Stimulated activated naive CD4-positive, alpha-beta T cell treated with Interleukin-2 at 50 U/mL for 16 hours (primary cell): Measurements from ENCODE around the gene MINDY4.

ENCODE experiments used
- DNase-seq: peaks from one replicate; lab custom pipeline; 2025; lab: John Stamatoyannopoulos, UW

The MINDY4 gene

GRCh38 chr7:30879139-30880124, 108.2 kb downstream of the MINDY4 start:
- no peak for DNase-seq

- no peak for DNase-seq
These were observed 109.0 kb downstream of the MINDY4 start for GRCh38 chr7:30880125-30880720.

- no peak for DNase-seq
These were observed 109.7 kb downstream of the MINDY4 start for GRCh38 chr7:30880941-30881340.

GRCh38 chr7:30881448-30881847, 110.2 kb downstream of the MINDY4 start:
- DNase-seq = no peak

GRCh38 chr7:30884881-30885280, 113.7 kb downstream of the MINDY4 start:
- DNase-seq = no peak

GRCh38 chr7:30886608-30887011, 115.4 kb downstream of the MINDY4 start:
- DNase-seq = no peak

GRCh38 chr7:30887464-30887872, 116.3 kb downstream of the MINDY4 start:
- DNase-seq = no peak

GRCh38 chr7:30888747-30889146, 117.5 kb downstream of the MINDY4 start:
- DNase-seq = no peak

GRCh38 chr7:30890226-30890625, 119.0 kb downstream of the MINDY4 start:
- no peak for DNase-seq

GRCh38 chr7:30893357-30893756, 122.1 kb downstream of the MINDY4 start:
- no peak for DNase-seq

GRCh38 chr7:30894009-30894408, 122.8 kb downstream of the MINDY4 start:
- DNase-seq = no peak

- DNase-seq = no peak
These were observed 123.8 kb downstream of the MINDY4 start for GRCh38 chr7:30894866-30895605.

GRCh38 chr7:30896036-30896435, 124.8 kb downstream of the MINDY4 start:
- DNase-seq = no peak

- DNase-seq = no peak
These were observed 125.8 kb downstream of the MINDY4 start for GRCh38 chr7:30896783-30897637.

GRCh38 chr7:30897770-30898169, 126.6 kb downstream of the MINDY4 start:
- DNase-seq = no peak

- DNase-seq = no peak
These were observed 127.2 kb downstream of the MINDY4 start for GRCh38 chr7:30898411-30898810.

- no peak for DNase-seq
These were observed 127.8 kb downstream of the MINDY4 start for GRCh38 chr7:30899066-30899465.

GRCh38 chr7:30899630-30900029, 128.4 kb downstream of the MINDY4 start:
- DNase-seq = no peak

- DNase-seq = no peak
These were observed 128.8 kb downstream of the MINDY4 start for GRCh38 chr7:30900053-30900452.

- no peak for DNase-seq
These were observed 129.7 kb downstream of the MINDY4 start for GRCh38 chr7:30900803-30901362.

GRCh38 chr7:30901856-30902255, 130.6 kb downstream of the MINDY4 start:
- DNase-seq = no peak
